GM06990 (cell line): ENCODE data around the gene MAN2B1.

Source experiments
- DNase-seq: peaks from one replicate; pipeline ENCODE4 v3.0.0-alpha.2; 2011; ENCODE audit not compliant: insufficient read length; ENCODE audit errors: extremely low read depth
- H3K27me3 ChIP-seq: replicated peaks from 2 replicates; pipeline ENCODE4 v1.6.0; 2011; ENCODE audit warnings: low read length; ENCODE audit not compliant: control insufficient read depth, insufficient read depth
- H3K36me3 ChIP-seq: 2 replicates; pipeline ENCODE4 v1.5.1; 2011; ENCODE audit warnings: low read length; ENCODE audit not compliant: control insufficient read depth, insufficient read depth
- H3K4me3 ChIP-seq: replicated peaks from 2 replicates; pipeline ENCODE4 v1.5.1; 2011; ENCODE audit warnings: low read depth, mild to moderate bottlenecking, control low read depth, low read length
- CTCF ChIP-seq: IDR thresholded peaks from 2 replicates; pipeline ENCODE4 v1.5.1; 2011; ENCODE audit warnings: low read length, control low read depth, mild to moderate bottlenecking, inconsistent platforms; ENCODE audit not compliant: insufficient read depth, poor library complexity, severe bottlenecking

Gene MAN2B1

GRCh38 chr19:12603714-12604113 is 62.8 kb downstream of the MAN2B1 start:
- Histone ChIP-seq H3K36me3 (peaks cover 8% of the 10 kb centered on the region), H3K4me3 (no peak overlapping the region), H3K27me3 (no peaks in the 10 kb centered on the region)
- no peak for TF ChIP-seq CTCF
- peak; percentile 46 for DNase-seq

- H3K36me3 ChIP-seq, result peaks cover 6% of the 10 kb centered on the region
- no peak overlapping the region for H3K4me3 ChIP-seq
- no peak for DNase-seq
- H3K27me3 ChIP-seq, result no peaks in the 10 kb centered on the region
- no peak for TF ChIP-seq CTCF
Observed at GRCh38 chr19:12597594-12597993, 68.9 kb downstream of the MAN2B1 start.

- TF ChIP-seq CTCF, result no peak
Observed at GRCh38 chr19:12596927-12597548, 69.5 kb downstream of the MAN2B1 start.

More at GRCh38 chr19:12596927-12597548, 69.5 kb downstream of the MAN2B1 start:
- Histone ChIP-seq H3K36me3 (peaks cover 6% of the 10 kb centered on the region), H3K4me3 (no peak overlapping the region), H3K27me3 (no peaks in the 10 kb centered on the region)
- DNase-seq, result no peak
